ENCODE measurements around the gene B3GALT5. TPM values are rescaled to one million over a fixed set of nuclear protein-coding genes. Genes with fewer than 3 reads are reported as not detected.
A peak's percentile ranks its signal among the peaks of the same experiment; 100 is the strongest.
"Not testable (repeated sequence)": the region's sequence is repeated elsewhere in the genome, so short reads cannot be mapped to it uniquely, and the experiment has no call there.

Gene B3GALT5
- total RNA-seq (2014; rRNA removed; shearing (Covaris generic)): 0.14 and 0.48 TPM in 2 replicates

GRCh38 chr21:39612233-39613040 lies at the start of gene B3GALT5:
Gene B3GALT5, plus strand, starts transcription at chr21:39612940. Its CDS starts 47,620 bp downstream, at chr21:39660560.
- DNase-seq (ENCODE audit: low spot score): peak; percentile 10

- no peak for DNase-seq (ENCODE audit: low spot score)
Observed at GRCh38 chr21:39564200-39564599, 48.5 kb upstream of the B3GALT5 start.

- DNase-seq (ENCODE audit: low spot score): no peak
Observed at GRCh38 chr21:39567180-39567972, 45.4 kb upstream of the B3GALT5 start.

- DNase-seq (ENCODE audit: low spot score): no peak
Observed at GRCh38 chr21:39568361-39568760, 44.4 kb upstream of the B3GALT5 start.

GRCh38 chr21:39575775-39576174 lies 37.0 kb upstream of the B3GALT5 start:
- peak; percentile 42 for DNase-seq (ENCODE audit: low spot score)

GRCh38 chr21:39576518-39577128 lies 36.1 kb upstream of the B3GALT5 start:
- no peak for DNase-seq (ENCODE audit: low spot score)

GRCh38 chr21:39579734-39580332 lies 32.9 kb upstream of the B3GALT5 start:
- DNase-seq (ENCODE audit: low spot score): no peak

GRCh38 chr21:39580744-39581143 lies 32.0 kb upstream of the B3GALT5 start:
- no peak for DNase-seq (ENCODE audit: low spot score)

GRCh38 chr21:39581414-39581813 lies 31.3 kb upstream of the B3GALT5 start:
- DNase-seq (ENCODE audit: low spot score): no peak

- DNase-seq (ENCODE audit: low spot score): no peak
Observed at GRCh38 chr21:39582749-39583148, 30.0 kb upstream of the B3GALT5 start.

GRCh38 chr21:39583586-39583985 lies 29.2 kb upstream of the B3GALT5 start:
- not testable (repeated sequence) for DNase-seq (ENCODE audit: low spot score)

GRCh38 chr21:39587376-39587775 lies 25.4 kb upstream of the B3GALT5 start:
- no peak for DNase-seq (ENCODE audit: low spot score)

- no peak for DNase-seq (ENCODE audit: low spot score)
Observed at GRCh38 chr21:39588884-39589283, 23.9 kb upstream of the B3GALT5 start.

GRCh38 chr21:39593522-39593921 lies 19.2 kb upstream of the B3GALT5 start:
- no peak for DNase-seq (ENCODE audit: low spot score)

GRCh38 chr21:39595465-39595864 lies 17.3 kb upstream of the B3GALT5 start:
- no peak for DNase-seq (ENCODE audit: low spot score)

- DNase-seq (ENCODE audit: low spot score): no peak
Observed at GRCh38 chr21:39597595-39597994, 15.1 kb upstream of the B3GALT5 start.

GRCh38 chr21:39599191-39599970 lies 13.4 kb upstream of the B3GALT5 start:
- DNase-seq (ENCODE audit: low spot score): no peak

GRCh38 chr21:39601187-39601928 lies 11.4 kb upstream of the B3GALT5 start:
- DNase-seq (ENCODE audit: low spot score): no peak

GRCh38 chr21:39602076-39602689 lies 10.6 kb upstream of the B3GALT5 start:
- DNase-seq (ENCODE audit: low spot score): no peak

- no peak for DNase-seq (ENCODE audit: low spot score)
Observed at GRCh38 chr21:39602793-39603192, 9.9 kb upstream of the B3GALT5 start.

All from A172 (cell line).